ENCODE results near the gene IL17F. TPM values are rescaled to one million over a fixed set of nuclear protein-coding genes. Genes with fewer than 3 reads are reported as not detected.

The IL17F gene
- polyA plus RNA-seq, 3 donors, result not detected

DNA sequence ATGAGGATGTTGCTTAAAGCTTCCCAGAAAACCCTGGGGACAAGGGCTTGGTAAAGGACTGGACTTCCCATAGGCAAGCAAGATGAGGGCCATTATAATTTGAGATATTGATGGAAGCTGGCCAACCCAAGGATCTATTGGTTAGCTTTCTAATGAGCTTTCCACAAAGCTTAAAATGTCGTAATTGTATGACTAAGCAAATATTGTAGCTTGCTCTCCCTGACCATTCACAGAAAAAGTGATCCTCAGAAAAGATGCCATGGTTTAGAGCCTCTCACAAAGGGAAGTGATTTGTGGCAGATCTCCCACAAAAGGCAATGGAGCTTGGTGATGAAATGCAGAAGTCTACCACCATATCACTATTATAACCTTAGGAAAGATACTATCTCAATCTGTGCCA, 13.6 kb downstream of the IL17F start:
- peak overlapping the region in 1 of 7 donors; percentile 56 for H3K27ac Mint-ChIP-seq
- H3K4me1 Mint-ChIP-seq, result peaks cover 7% of the 10 kb centered on the region
- H3K4me3 ChIP-seq (replicated peaks in 1 of 3; ENCODE audit: low read depth in 2 of 3, low read length in 3 of 3), result no peak overlapping the region
- no peaks in the 10 kb centered on the region for H4K20me1 ChIP-seq (ENCODE audit: insufficient read depth, low read length)
- no peaks in the 10 kb centered on the region for H3K9me3 ChIP-seq (replicated peaks in 1 of 2; ENCODE audit: control insufficient read depth in 1 of 2, insufficient read depth in 1 of 2, low read length in 2 of 2)
- H3K36me3 Mint-ChIP-seq, result no peaks in the 10 kb centered on the region
- intact Hi-C loops (cut with micrococcal nuclease), result no loop called here
- H3K27me3 ChIP-seq (ENCODE audit: control insufficient read depth in 2 of 2, insufficient read depth in 2 of 2, low read length in 2 of 2), result no peaks in the 10 kb centered on the region
- H3K27ac ChIP-seq (ENCODE audit: low read depth in 1 of 2, low read length in 2 of 2), result no peak overlapping the region
- no peaks in the 10 kb centered on the region for H3K4me1 ChIP-seq (ENCODE audit: control insufficient read depth in 1 of 2, insufficient read depth in 2 of 2, low read length in 2 of 2)
- no peak overlapping the region for H3K4me3 Mint-ChIP-seq
- no peak overlapping the region for H3K4me2 ChIP-seq (replicated peaks; ENCODE audit: extremely low read depth, low read length, poor library complexity, severe bottlenecking)
- no peak overlapping the region for H2AFZ ChIP-seq (ENCODE audit: insufficient read depth, low read depth, low read length, poor library complexity, severe bottlenecking)
- no peak for TF ChIP-seq CTCF (IDR thresholded peaks at IDR 0.05)
- H3K36me3 ChIP-seq (replicated peaks in 1 of 2; ENCODE audit: control insufficient read depth in 1 of 2, insufficient read depth in 2 of 2, low read length in 2 of 2), result no peaks in the 10 kb centered on the region
- DNase-seq, result no peak
- H3K9me3 Mint-ChIP-seq, result peaks cover 0 to 2% (median 0%) of the 10 kb centered on the region in 7 donors
- peaks cover 0 to 2% (median 2%) of the 10 kb centered on the region in 3 donors for H3K27me3 Mint-ChIP-seq (ENCODE audit: low read depth in 3 of 3)
- H3K79me2 ChIP-seq (ENCODE audit: insufficient read depth, low read length), result no peaks in the 10 kb centered on the region
- no CpG with 5 or more reads among the region's 1 CpG for WGBS (ENCODE audit: insufficient coverage)
- H3K9ac ChIP-seq (ENCODE audit: insufficient read depth, low read length, poor library complexity, severe bottlenecking), result no peak overlapping the region

- H3K4me2 ChIP-seq (replicated peaks; ENCODE audit: extremely low read depth, low read length, poor library complexity, severe bottlenecking), result no peak overlapping the region
- WGBS (ENCODE audit: insufficient coverage), result no CpG with 5 or more reads among the region's 1 CpG
These were observed 16.8 kb downstream of the IL17F start for GRCh38 chr6:52227495-52227894.

More at GRCh38 chr6:52227495-52227894, 16.8 kb downstream of the IL17F start:
- Mint-ChIP-seq H3K27ac (no peak overlapping the region), H3K4me3 (peak overlapping the region in 1 of 2 donors; percentile 34), H3K9me3 (peaks cover 0 to 2% (median 0%) of the 10 kb centered on the region in 7 donors), H3K36me3 (no peaks in the 10 kb centered on the region), H3K27me3 (ENCODE audit: low read depth in 3 of 3) (peaks cover 0 to 4% (median 0%) of the 10 kb centered on the region in 3 donors), H3K4me1 (peaks cover 7% of the 10 kb centered on the region)
- H3K79me2 ChIP-seq (ENCODE audit: insufficient read depth, low read length), result no peaks in the 10 kb centered on the region
- H3K27ac ChIP-seq (ENCODE audit: low read depth in 1 of 2, low read length in 2 of 2), result no peak overlapping the region
- H3K9ac ChIP-seq (ENCODE audit: insufficient read depth, low read length, poor library complexity, severe bottlenecking), result no peak overlapping the region
- no peaks in the 10 kb centered on the region for H3K27me3 ChIP-seq (ENCODE audit: control insufficient read depth in 2 of 2, insufficient read depth in 2 of 2, low read length in 2 of 2)
- H3K4me1 ChIP-seq (ENCODE audit: control insufficient read depth in 1 of 2, insufficient read depth in 2 of 2, low read length in 2 of 2), result no peaks in the 10 kb centered on the region
- H3K9me3 ChIP-seq (replicated peaks in 1 of 2; ENCODE audit: control insufficient read depth in 1 of 2, insufficient read depth in 1 of 2, low read length in 2 of 2), result no peaks in the 10 kb centered on the region
- no peak overlapping the region for H3K4me3 ChIP-seq (replicated peaks in 1 of 3; ENCODE audit: low read depth in 2 of 3, low read length in 3 of 3)
- H4K20me1 ChIP-seq (ENCODE audit: insufficient read depth, low read length), result no peaks in the 10 kb centered on the region
- no peaks in the 10 kb centered on the region for H3K36me3 ChIP-seq (replicated peaks in 1 of 2; ENCODE audit: control insufficient read depth in 1 of 2, insufficient read depth in 2 of 2, low read length in 2 of 2)
- intact Hi-C loops (cut with micrococcal nuclease), result no loop called here
- DNase-seq, result no peak
- H2AFZ ChIP-seq (ENCODE audit: insufficient read depth, low read depth, low read length, poor library complexity, severe bottlenecking), result no peak overlapping the region
- no peak for TF ChIP-seq CTCF (IDR thresholded peaks at IDR 0.05)
